MCF 10A (cell line): ENCODE data around the gene ACER1. TPM values are rescaled to one million over a fixed set of nuclear protein-coding genes. Genes with fewer than 3 reads are reported as not detected.
"Not testable (repeated sequence)": the region's sequence is repeated elsewhere in the genome, so short reads cannot be mapped to it uniquely, and the experiment has no call there.

Experiments used
- BruUV-seq: library from RNA; stranded (reverse); fragments of 400-500 nt; replicated peaks from 2 replicates; lab custom pipeline; 2021; lab: Mats Ljungman, UMichigan
- CTCF ChIA-PET: fragments of 300-600 bp; sonication (Branson Sonifier 250); formaldehyde crosslinking; extraction: SDS; loops from one replicate; lab custom pipeline; 2021; ENCODE audit warnings: antibody characterized with exemption, inconsistent platforms; lab: Yijun Ruan, JAX
- POLR2A ChIA-PET: fragments of 300-600, 350-650 bp; sonication (Branson Sonifier 250); formaldehyde crosslinking; extraction: SDS; loops from one replicate; lab custom pipeline; 2020; ENCODE audit warnings: antibody characterized with exemption, inconsistent platforms; lab: Yijun Ruan, JAX
- DNase-seq: peaks from one replicate; pipeline ENCODE4 v3.0.0-alpha.2; 2018; ENCODE audit not compliant: unreplicated experiment
- H3K27ac Mint-ChIP-seq: one replicate; pipeline ENCODE4 v1.8.0; 2022; ENCODE audit warnings: mild to moderate bottlenecking, low read depth, mixed read lengths; ENCODE audit not compliant: unreplicated experiment
- H3K27me3 Mint-ChIP-seq: one replicate; pipeline ENCODE4 v1.8.0; 2022; ENCODE audit warnings: mixed read lengths; ENCODE audit not compliant: insufficient read depth, unreplicated experiment
- H3K36me3 Mint-ChIP-seq: one replicate; pipeline ENCODE4 v1.8.0; 2022; ENCODE audit warnings: mild to moderate bottlenecking, moderate library complexity, mixed read lengths; ENCODE audit not compliant: insufficient read depth, unreplicated experiment
- H3K4me1 Mint-ChIP-seq: one replicate; pipeline ENCODE4 v1.8.0; 2022; ENCODE audit warnings: mixed read lengths; ENCODE audit not compliant: insufficient read depth, unreplicated experiment
- H3K4me3 Mint-ChIP-seq: one replicate; pipeline ENCODE4 v1.8.0; 2022; ENCODE audit warnings: mild to moderate bottlenecking, moderate library complexity, mixed read lengths; ENCODE audit not compliant: unreplicated experiment
- H3K9me3 Mint-ChIP-seq: one replicate; pipeline ENCODE4 v1.8.0; 2022; ENCODE audit warnings: mixed read lengths; ENCODE audit not compliant: unreplicated experiment
- CTCF ChIP-seq: fragments of 200-600 bp; IDR thresholded peaks from one replicate; pipeline ENCODE4 v1.8.0; 2022; ENCODE audit warnings: antibody characterized with exemption, mild to moderate bottlenecking; ENCODE audit not compliant: unreplicated experiment
- intact Hi-C: fragments of 100-400 bp; cut with micrococcal nuclease; formaldehyde crosslinking; loops from 2 replicates; pipeline ENCODE4 v1.14.1; 2022
- total RNA-seq: library from RNA; stranded (reverse); gene quantifications from 2 replicates; pipeline ENCODE4 v1.2.3, GENCODE V29; 2022

The ACER1 gene
- total RNA-seq, 1 experiment from 2014 or later = not detected

GRCh38 chr19:6288737-6289136 lies 44.7 kb downstream of the ACER1 start:
- Mint-ChIP-seq H3K4me1 (no peaks in the 10 kb centered on the region), H3K27ac (no peak overlapping the region), H3K4me3 (no peak overlapping the region), H3K27me3 (no peaks in the 10 kb centered on the region), H3K36me3 (no peaks in the 10 kb centered on the region), H3K9me3 (peaks cover 16% of the 10 kb centered on the region)
- BruUV-seq = no TSS peak
- TF ChIP-seq CTCF = no peak
- intact Hi-C loops = no loop called here
- DNase-seq = no peak
- CTCF ChIA-PET = interaction anchor here (0.9 kb wide), 1 partner anchor 11 kb away, joined by 3 read pairs; no protein-coding TSS in a partner anchor
- POLR2A ChIA-PET = no interaction called here

- TF ChIP-seq CTCF = no peak
- no peaks in the 10 kb centered on the region for H3K4me1 Mint-ChIP-seq
- no peaks in the 10 kb centered on the region for H3K27me3 Mint-ChIP-seq
- H3K36me3 Mint-ChIP-seq = no peaks in the 10 kb centered on the region
- no peak overlapping the region for H3K4me3 Mint-ChIP-seq
- no peak for DNase-seq
- intact Hi-C loops = no loop called here
- BruUV-seq = no TSS peak
- CTCF ChIA-PET = interaction anchor here (0.6 to 3.6 kb wide), 5 partner anchors 10 to 408 kb away, joined by 3 to 14 read pairs (median 3); partner anchors contain the start of gene ACSBG2
- no peak overlapping the region for H3K27ac Mint-ChIP-seq
- POLR2A ChIA-PET = no interaction called here
- peaks cover 16% of the 10 kb centered on the region for H3K9me3 Mint-ChIP-seq
Observed at GRCh38 chr19:6287269-6287885, 46.0 kb downstream of the ACER1 start.

GRCh38 chr19:6286676-6287075 lies 46.7 kb downstream of the ACER1 start:
- TF ChIP-seq CTCF = no peak
- H3K27me3 Mint-ChIP-seq = no peaks in the 10 kb centered on the region
- BruUV-seq = no TSS peak
- CTCF ChIA-PET = interaction anchor here (0.6 to 3.6 kb wide), 6 partner anchors 11 to 407 kb away, joined by 3 to 14 read pairs (median 3); partner anchors contain the start of gene ACSBG2
- intact Hi-C loops = no loop called here
- peaks cover 15% of the 10 kb centered on the region for H3K9me3 Mint-ChIP-seq
- H3K36me3 Mint-ChIP-seq = no peaks in the 10 kb centered on the region
- DNase-seq = no peak
- no peak overlapping the region for H3K4me3 Mint-ChIP-seq
- H3K4me1 Mint-ChIP-seq = no peaks in the 10 kb centered on the region
- POLR2A ChIA-PET = no interaction called here
- H3K27ac Mint-ChIP-seq = no peak overlapping the region

- H3K4me1 Mint-ChIP-seq = peaks cover 18% of the 10 kb centered on the region
- CTCF ChIA-PET = interaction anchor here (0.5 to 0.7 kb wide), 2 partner anchors 25 to 72 kb away, joined by 3 read pairs; no protein-coding TSS in a partner anchor
- H3K27ac Mint-ChIP-seq, H3K4me3 Mint-ChIP-seq, H3K27me3 Mint-ChIP-seq, H3K9me3 Mint-ChIP-seq, BruUV-seq, intact Hi-C loops, DNase-seq: not testable (repeated sequence)
- POLR2A ChIA-PET = interaction anchor here (0.7 kb wide), 1 partner anchor 126 kb away, joined by 3 read pairs; no protein-coding TSS in a partner anchor
- H3K36me3 Mint-ChIP-seq = peaks cover 10% of the 10 kb centered on the region
Observed at GRCh38 chr19:6282393-6282792, 51.0 kb downstream of the ACER1 start.
